ENCODE results near the gene DYNC2LI1.

DYNC2LI1 gene

DNA sequence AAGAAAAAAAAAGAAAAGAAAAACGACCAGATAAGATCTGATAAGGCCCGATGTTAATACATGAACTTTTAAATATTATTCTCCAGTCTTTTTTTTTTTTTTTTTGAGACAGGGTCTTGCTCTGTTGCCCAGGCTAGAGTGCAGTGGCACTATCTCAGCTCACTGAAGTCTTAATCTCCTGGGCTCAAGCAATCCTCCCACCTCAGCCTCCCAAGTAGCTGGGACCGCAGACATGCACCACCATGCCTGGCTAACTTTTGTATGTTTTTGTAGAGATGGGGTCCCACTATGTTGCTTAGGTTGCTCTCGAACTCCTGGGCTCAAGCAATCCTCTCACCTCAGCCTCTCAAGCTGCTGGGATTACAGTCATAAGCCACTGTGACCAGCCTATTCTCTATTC lies 63.2 kb downstream of the DYNC2LI1 start:
- TF ChIP-seq, protein P1, sequence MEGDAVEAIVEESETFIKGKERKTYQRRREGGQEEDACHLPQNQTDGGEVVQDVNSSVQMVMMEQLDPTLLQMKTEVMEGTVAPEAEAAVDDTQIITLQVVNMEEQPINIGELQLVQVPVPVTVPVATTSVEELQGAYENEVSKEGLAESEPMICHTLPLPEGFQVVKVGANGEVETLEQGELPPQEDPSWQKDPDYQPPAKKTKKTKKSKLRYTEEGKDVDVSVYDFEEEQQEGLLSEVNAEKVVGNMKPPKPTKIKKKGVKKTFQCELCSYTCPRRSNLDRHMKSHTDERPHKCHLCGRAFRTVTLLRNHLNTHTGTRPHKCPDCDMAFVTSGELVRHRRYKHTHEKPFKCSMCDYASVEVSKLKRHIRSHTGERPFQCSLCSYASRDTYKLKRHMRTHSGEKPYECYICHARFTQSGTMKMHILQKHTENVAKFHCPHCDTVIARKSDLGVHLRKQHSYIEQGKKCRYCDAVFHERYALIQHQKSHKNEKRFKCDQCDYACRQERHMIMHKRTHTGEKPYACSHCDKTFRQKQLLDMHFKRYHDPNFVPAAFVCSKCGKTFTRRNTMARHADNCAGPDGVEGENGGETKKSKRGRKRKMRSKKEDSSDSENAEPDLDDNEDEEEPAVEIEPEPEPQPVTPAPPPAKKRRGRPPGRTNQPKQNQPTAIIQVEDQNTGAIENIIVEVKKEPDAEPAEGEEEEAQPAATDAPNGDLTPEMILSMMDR (IDR thresholded peaks at IDR 0.05; ENCODE audit: insufficient read depth, low read length, poor library complexity, severe bottlenecking), result no peak
- H3K36me3 ChIP-seq (ENCODE audit: control insufficient read depth, insufficient read depth, low read length), result no peaks in the 10 kb centered on the region
- no peaks in the 10 kb centered on the region; the same call in 1 of the 2 replicates for H3K27me3 ChIP-seq (replicated peaks; ENCODE audit: control insufficient read depth, insufficient read depth, low read length)
- no peak overlapping the region for H3K4me3 ChIP-seq (replicated peaks; ENCODE audit: low read depth, low read length)
- no peak for DNase-seq (ENCODE audit: extremely low read depth, insufficient read length)

DNA sequence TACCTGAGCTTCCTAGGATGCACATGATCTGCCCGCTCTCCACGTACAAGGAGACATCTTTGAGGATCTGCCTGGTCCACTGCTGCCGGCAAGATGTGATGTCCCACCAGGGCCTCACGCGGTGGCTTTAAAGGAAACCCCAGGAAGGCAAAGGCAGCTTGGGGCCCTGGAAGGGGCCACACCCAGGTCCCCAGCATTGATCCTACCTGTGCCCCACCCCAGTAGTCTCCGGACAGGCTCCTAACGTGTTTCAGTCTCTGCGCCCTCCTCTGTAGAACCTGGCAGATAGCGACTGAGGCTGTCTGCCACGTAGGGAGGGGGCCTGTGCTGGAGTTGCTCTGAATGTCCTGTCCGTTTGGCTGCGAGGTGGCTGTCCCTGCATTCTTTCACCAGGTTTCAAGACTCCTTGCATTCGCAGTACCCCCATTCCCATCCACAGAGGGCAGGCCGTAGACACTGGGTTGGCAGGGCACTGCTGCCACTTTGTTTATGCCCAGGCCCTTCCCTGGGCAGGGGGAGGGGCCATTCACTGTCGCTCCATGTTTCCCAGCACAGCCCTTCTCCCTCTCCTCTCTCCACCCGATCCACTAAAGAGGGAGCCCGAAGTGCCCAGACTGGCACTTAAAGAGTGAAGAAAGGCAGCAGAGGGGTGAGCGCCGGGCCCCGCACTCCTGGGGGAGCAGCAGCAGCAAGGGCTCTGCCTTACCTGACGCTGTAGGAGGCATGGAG lies 64.2 kb downstream of the DYNC2LI1 start:
- no peak for DNase-seq (ENCODE audit: extremely low read depth, insufficient read length)
- Histone ChIP-seq H3K27me3 (replicated peaks; ENCODE audit: control insufficient read depth, insufficient read depth, low read length) (no peaks in the 10 kb centered on the region; the same call in 1 of the 2 replicates), H3K36me3 (ENCODE audit: control insufficient read depth, insufficient read depth, low read length) (no peaks in the 10 kb centered on the region), H3K4me3 (replicated peaks; ENCODE audit: low read depth, low read length) (no peak overlapping the region)
- TF ChIP-seq, protein P1 (IDR thresholded peaks at IDR 0.05; ENCODE audit: insufficient read depth, low read length, poor library complexity, severe bottlenecking), result no peak

DNA sequence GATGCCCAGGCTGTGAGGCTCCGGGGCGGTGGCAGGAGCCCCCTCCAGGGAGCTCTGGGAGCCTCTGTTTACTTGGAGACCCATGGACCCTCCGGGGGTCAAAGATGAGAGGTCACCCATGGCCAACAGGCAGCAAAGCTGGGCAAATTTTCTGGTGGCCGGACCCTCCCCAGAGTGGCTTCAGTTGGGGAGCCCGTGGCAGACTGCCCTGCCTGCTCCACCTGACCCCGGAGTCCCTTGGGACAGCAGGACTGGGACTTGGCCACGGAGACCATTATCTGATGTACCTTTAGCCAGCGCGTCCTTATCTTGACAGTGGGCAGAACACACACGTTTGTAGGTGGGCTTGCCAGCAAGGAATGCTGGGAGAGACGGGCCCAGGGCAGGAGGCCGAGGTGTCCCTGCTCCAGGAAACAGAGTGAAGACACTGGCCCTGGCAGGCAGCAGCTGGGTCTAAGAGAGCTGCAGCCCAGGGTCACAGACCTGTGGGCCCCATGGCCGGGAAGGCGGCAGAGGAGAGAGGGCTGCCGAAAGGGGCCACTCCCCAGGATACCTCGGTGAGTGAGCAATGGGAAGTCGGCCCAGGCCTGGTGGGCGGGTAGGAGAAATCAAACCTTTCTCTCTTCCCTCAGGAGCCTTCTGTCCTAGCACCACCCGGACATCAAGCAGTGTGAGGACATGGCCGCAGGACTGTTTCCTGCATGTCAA lies 64.9 kb downstream of the DYNC2LI1 start, which contains the start of the genes ABCG5 and ABCG8:
Gene ABCG5, minus strand, starts transcription at position 280 of the 708 bp plus-strand sequence. Its CDS starts 160 bp downstream, at position 120.
Gene ABCG8, plus strand, starts transcription at position 412 of the 708 bp plus-strand sequence. Its CDS starts 83 bp downstream, at position 495.
- TF ChIP-seq, protein P1 (IDR thresholded peaks at IDR 0.05; ENCODE audit: insufficient read depth, low read length, poor library complexity, severe bottlenecking), result no peak
- DNase-seq (ENCODE audit: extremely low read depth, insufficient read length), result no peak
- H3K36me3 ChIP-seq (ENCODE audit: control insufficient read depth, insufficient read depth, low read length), result no peaks in the 10 kb centered on the region
- no peaks in the 10 kb centered on the region; the same call in 1 of the 2 replicates for H3K27me3 ChIP-seq (replicated peaks; ENCODE audit: control insufficient read depth, insufficient read depth, low read length)
- H3K4me3 ChIP-seq (replicated peaks; ENCODE audit: low read depth, low read length), result no peak within 1 kb of the TSS

DNA sequence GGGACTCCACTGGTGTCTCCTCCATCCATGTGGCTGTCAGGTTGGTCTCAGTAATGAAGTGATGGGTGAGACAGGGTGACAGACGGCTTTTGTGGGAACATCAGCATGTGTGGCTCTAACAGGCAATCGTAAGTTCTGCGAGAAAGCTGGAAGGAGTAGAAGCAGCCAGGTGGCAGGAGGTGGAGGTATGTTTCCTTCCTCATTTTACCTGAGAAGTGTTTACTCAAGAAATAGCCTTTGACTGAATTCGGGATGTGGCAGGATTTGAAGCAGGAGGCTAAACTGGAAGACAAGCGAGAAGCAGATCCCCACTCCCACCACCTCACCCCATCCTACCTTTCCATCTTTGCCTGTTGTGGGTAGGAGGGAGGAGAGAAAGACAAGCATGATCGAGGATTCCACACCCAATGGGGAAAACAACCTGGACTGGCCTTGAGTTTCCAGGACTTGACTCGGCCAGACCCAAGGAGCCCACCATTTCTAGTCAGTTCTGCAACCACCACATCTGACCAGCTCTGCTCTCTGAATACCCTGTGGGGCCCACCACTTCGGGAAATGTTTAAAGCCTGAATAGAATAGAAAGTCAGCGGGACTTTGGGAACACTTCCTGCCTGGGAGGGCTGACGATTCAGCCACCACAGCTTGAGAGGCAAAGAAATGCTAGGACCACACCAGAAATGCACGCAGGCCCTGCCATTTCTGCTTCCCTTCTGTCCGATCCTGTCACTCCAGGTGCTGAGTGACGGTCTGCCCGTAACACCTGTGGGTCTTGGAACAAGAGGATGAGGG lies 66.1 kb downstream of the DYNC2LI1 start:
- H3K27me3 ChIP-seq (replicated peaks; ENCODE audit: control insufficient read depth, insufficient read depth, low read length), result no peaks in the 10 kb centered on the region; the same call in 1 of the 2 replicates
- TF ChIP-seq, protein P1 (IDR thresholded peaks at IDR 0.05; ENCODE audit: insufficient read depth, low read length, poor library complexity, severe bottlenecking), result no peak
- no peak overlapping the region for H3K4me3 ChIP-seq (replicated peaks; ENCODE audit: low read depth, low read length)
- H3K36me3 ChIP-seq (ENCODE audit: control insufficient read depth, insufficient read depth, low read length), result no peaks in the 10 kb centered on the region
- DNase-seq (ENCODE audit: extremely low read depth, insufficient read length), result no peak

DNA sequence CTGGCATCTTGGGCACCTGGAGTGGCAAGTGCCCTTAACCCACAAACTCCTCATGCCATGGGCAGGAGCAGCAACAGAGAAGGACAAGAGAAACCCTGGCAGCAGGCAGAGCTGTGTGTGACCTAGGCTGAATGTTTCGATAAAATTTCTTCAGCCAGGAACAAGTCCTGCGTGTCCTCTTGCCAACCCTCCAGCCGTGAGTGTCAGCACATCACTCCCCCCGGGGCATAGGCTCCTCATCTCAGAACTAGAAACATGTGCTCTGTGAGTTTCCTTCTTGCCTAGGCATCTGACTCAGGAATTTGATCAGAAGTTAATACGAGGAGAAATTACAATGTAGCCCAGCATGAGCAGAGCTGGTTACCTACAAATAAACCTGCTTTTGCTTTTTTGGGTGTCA lies 67.1 kb downstream of the DYNC2LI1 start:
- no peaks in the 10 kb centered on the region; the same call in 1 of the 2 replicates for H3K27me3 ChIP-seq (replicated peaks; ENCODE audit: control insufficient read depth, insufficient read depth, low read length)
- H3K36me3 ChIP-seq (ENCODE audit: control insufficient read depth, insufficient read depth, low read length), result no peaks in the 10 kb centered on the region
- TF ChIP-seq, protein P1 (IDR thresholded peaks at IDR 0.05; ENCODE audit: insufficient read depth, low read length, poor library complexity, severe bottlenecking), result no peak
- no peak overlapping the region for H3K4me3 ChIP-seq (replicated peaks; ENCODE audit: low read depth, low read length)
- no peak for DNase-seq (ENCODE audit: extremely low read depth, insufficient read length)

Data from GM06990 (cell line).